Measurements from ENCODE around the gene PTCSC3.

GRCh38 chr14:36204461-36205073 lies 28.0 kb upstream of the PTCSC3 start:
- TF ChIP-seq GATA3 (IDR thresholded peaks at IDR 0.05; ENCODE audit: low read depth, low read length) (no peak), GATA2 (IDR thresholded peaks at IDR 0.05; ENCODE audit: low read depth, low read length) (no peak)
